OCI-LY7 (cell line): ENCODE data around the gene ABHD17A. TPM values are rescaled to one million over a fixed set of nuclear protein-coding genes. Genes with fewer than 3 reads are reported as not detected.

ENCODE experiments used
- BruUV-seq: library from RNA; stranded (reverse); fragments of 400-500 nt; replicated peaks from 2 replicates; lab custom pipeline; 2021; lab: Mats Ljungman, UMichigan
- CTCF ChIA-PET: fragments of 300-600 bp; sonication (Branson Sonifier 250); formaldehyde crosslinking; loops from one replicate; lab custom pipeline; 2022; ENCODE audit warnings: antibody characterized with exemption; ENCODE audit not compliant: unreplicated experiment; lab: Charles Lee
- POLR2A ChIA-PET: fragments of 300-600 bp; sonication (Branson Sonifier 250); formaldehyde crosslinking; loops from one replicate; lab custom pipeline; 2022; ENCODE audit warnings: antibody characterized with exemption; lab: Charles Lee
- DNase-seq: peaks from one replicate; pipeline ENCODE4 v3.0.0-alpha.2; 2015; ENCODE audit warnings: low spot score
- H2AFZ ChIP-seq: fragments of 200-600 bp; sonication (generic), shearing (Covaris generic); 2 replicates; pipeline ENCODE4 v1.6.1; 2014; ENCODE audit warnings: mild to moderate bottlenecking, antibody characterized with exemption, low read length, moderate library complexity
- H3K27ac ChIP-seq: fragments of 200-600 bp; sonication (generic); 2 replicates; pipeline ENCODE4 v1.5.1; 2014; ENCODE audit warnings: mixed run types, low read depth, mild to moderate bottlenecking, moderate library complexity, low read length, inconsistent platforms; ENCODE audit not compliant: poor library complexity, severe bottlenecking
- H3K36me3 ChIP-seq: fragments of 200-600 bp; sonication (generic); 2 replicates; pipeline ENCODE4 v1.6.1; 2014; ENCODE audit warnings: mild to moderate bottlenecking, antibody characterized with exemption, low read length, moderate library complexity, mixed read lengths; ENCODE audit not compliant: insufficient read depth
- H3K4me1 ChIP-seq: fragments of 200-600 bp; sonication (generic); 2 replicates; pipeline ENCODE4 v1.5.1; 2014; ENCODE audit warnings: mild to moderate bottlenecking, low read length; ENCODE audit not compliant: insufficient read depth, poor library complexity, severe bottlenecking
- H3K4me2 ChIP-seq: fragments of 200-600 bp; sonication (generic); 2 replicates; pipeline ENCODE4 v1.6.1; 2014; ENCODE audit warnings: mild to moderate bottlenecking, low read length
- H3K4me3 ChIP-seq: fragments of 200-600 bp; sonication (generic); 2 replicates; pipeline ENCODE4 v1.5.1; 2014; ENCODE audit warnings: mild to moderate bottlenecking, low read depth, low read length; ENCODE audit not compliant: poor library complexity, severe bottlenecking
- H3K79me2 ChIP-seq: fragments of 200-600 bp; sonication (generic); 2 replicates; pipeline ENCODE4 v1.6.1; 2016; ENCODE audit warnings: low read depth, mild to moderate bottlenecking, low read length, moderate library complexity, mixed read lengths; ENCODE audit not compliant: insufficient read depth
- H3K9me2 ChIP-seq: fragments of 200-600 bp; sonication (generic); 2 replicates; pipeline ENCODE4 v1.6.1; 2016; ENCODE audit warnings: mild to moderate bottlenecking, low read length, mixed read lengths; ENCODE audit not compliant: insufficient read depth
- H3K9me3 ChIP-seq: fragments of 200-600 bp; sonication (generic); 2 replicates; pipeline ENCODE4 v1.6.1; 2014; ENCODE audit warnings: mild to moderate bottlenecking, mixed run types, low read length, mixed read lengths
- H4K20me1 ChIP-seq: fragments of 200-600 bp; sonication (generic); 2 replicates; pipeline ENCODE4 v1.6.1; 2014; ENCODE audit warnings: mild to moderate bottlenecking, antibody characterized with exemption, low read length, moderate library complexity, mixed read lengths; ENCODE audit not compliant: insufficient read depth
- EZH2phosphoT487 ChIP-seq: fragments of 200-600 bp; sonication (generic); IDR thresholded peaks from 2 replicates; pipeline ENCODE4 v1.6.1; 2018; ENCODE audit warnings: low read depth, borderline replicate concordance, mild to moderate bottlenecking, mixed run types, antibody characterized with exemption, low read length, moderate library complexity, mixed read lengths
- intact Hi-C: fragments of 100-400 bp; cut with micrococcal nuclease; formaldehyde crosslinking; loops from one replicate; pipeline ENCODE4 v1.10.0; 2022; ENCODE audit not compliant: unreplicated experiment
- total RNA-seq, 2 experiments: library from RNA; depleted of rRNA in 1 of 2; stranded (reverse); fragments of >200 nt in 1 of 2; shearing (Covaris generic) in 1 of 2; gene quantifications; 2 replicates each; pipeline ENCODE4 v1.2.3, GENCODE V29; 2014 to 2022
- TF ChIP-seq, protein P1 (sequence below): fragments of 200-600 bp; sonication (generic); conservative IDR thresholded peaks from 2 replicates; pipeline ENCODE4 v1.5.1; 2014; ENCODE audit warnings: mild to moderate bottlenecking, antibody characterized with exemption, low read length, moderate library complexity, mixed read lengths

The ABHD17A gene
- total RNA-seq, 2 experiments from 2014 or later, result 71.3 to 130 TPM

- intact Hi-C loops, result no loop called here
- Histone ChIP-seq H3K4me3 (no peak overlapping the region), H3K79me2 (peaks cover 26% of the 10 kb centered on the region), H3K4me2 (no peak overlapping the region), H3K9me3 (no peaks in the 10 kb centered on the region), H3K36me3 (peaks cover 40% of the 10 kb centered on the region), H3K27ac (no peak overlapping the region), H3K9me2 (no peaks in the 10 kb centered on the region), H3K4me1 (no peaks in the 10 kb centered on the region), H4K20me1 (no peaks in the 10 kb centered on the region; the same call in 1 of the 2 replicates), H2AFZ (no peak overlapping the region)
- DNase-seq, result no peak
- TF ChIP-seq, protein P1, sequence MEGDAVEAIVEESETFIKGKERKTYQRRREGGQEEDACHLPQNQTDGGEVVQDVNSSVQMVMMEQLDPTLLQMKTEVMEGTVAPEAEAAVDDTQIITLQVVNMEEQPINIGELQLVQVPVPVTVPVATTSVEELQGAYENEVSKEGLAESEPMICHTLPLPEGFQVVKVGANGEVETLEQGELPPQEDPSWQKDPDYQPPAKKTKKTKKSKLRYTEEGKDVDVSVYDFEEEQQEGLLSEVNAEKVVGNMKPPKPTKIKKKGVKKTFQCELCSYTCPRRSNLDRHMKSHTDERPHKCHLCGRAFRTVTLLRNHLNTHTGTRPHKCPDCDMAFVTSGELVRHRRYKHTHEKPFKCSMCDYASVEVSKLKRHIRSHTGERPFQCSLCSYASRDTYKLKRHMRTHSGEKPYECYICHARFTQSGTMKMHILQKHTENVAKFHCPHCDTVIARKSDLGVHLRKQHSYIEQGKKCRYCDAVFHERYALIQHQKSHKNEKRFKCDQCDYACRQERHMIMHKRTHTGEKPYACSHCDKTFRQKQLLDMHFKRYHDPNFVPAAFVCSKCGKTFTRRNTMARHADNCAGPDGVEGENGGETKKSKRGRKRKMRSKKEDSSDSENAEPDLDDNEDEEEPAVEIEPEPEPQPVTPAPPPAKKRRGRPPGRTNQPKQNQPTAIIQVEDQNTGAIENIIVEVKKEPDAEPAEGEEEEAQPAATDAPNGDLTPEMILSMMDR, result no peak
- TF ChIP-seq EZH2phosphoT487, result no peak
- POLR2A ChIA-PET, result no interaction called here
- CTCF ChIA-PET, result no interaction called here
- BruUV-seq, result no TSS peak
Measured at GRCh38 chr19:1912760-1913505, 27.6 kb upstream of the ABHD17A start.

GRCh38 chr19:1911995-1912394 is 26.7 kb upstream of the ABHD17A start:
- Histone ChIP-seq H3K9me3 (no peaks in the 10 kb centered on the region), H3K36me3 (peaks cover 37% of the 10 kb centered on the region), H3K79me2 (peaks cover 36% of the 10 kb centered on the region), H3K9me2 (no peaks in the 10 kb centered on the region), H4K20me1 (no peaks in the 10 kb centered on the region; the same call in 1 of the 2 replicates), H3K4me2 (no peak overlapping the region), H3K4me3 (no peak overlapping the region), H2AFZ (no peak overlapping the region), H3K4me1 (no peaks in the 10 kb centered on the region), H3K27ac (no peak overlapping the region)
- CTCF ChIA-PET, result no interaction called here
- no peak for DNase-seq
- BruUV-seq, result no TSS peak
- intact Hi-C loops, result no loop called here
- POLR2A ChIA-PET, result no interaction called here
- TF ChIP-seq EZH2phosphoT487, result no peak
- TF ChIP-seq, protein P1, result no peak

DNA sequence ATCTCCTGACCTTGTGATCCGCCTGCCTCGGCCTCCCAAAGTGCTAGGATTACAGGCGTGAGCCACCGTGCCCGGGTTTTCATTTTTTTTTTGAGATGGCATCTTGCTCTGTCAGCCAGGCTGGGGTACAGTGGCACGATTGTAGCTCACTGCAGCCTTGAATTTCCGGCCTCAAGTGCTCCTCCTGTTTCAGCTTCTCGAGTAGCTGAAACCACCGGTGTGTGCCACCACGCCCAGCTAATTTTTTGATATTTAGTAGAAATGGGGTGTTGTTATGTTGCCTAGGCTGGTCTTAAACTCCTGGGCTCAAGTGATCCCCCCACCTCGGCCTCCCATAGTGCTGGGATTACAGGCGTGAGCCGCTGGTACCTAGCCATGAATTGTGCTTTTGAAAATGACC is 25.8 kb upstream of the ABHD17A start:
- TF ChIP-seq EZH2phosphoT487, result no peak
- TF ChIP-seq, protein P1, result no peak
- Histone ChIP-seq H4K20me1 (peaks cover under 1% of the 10 kb centered on the region; the same call in 1 of the 2 replicates), H3K4me1 (peaks cover 3% of the 10 kb centered on the region), H3K4me3 (no peak overlapping the region), H3K27ac (no peak overlapping the region), H3K36me3 (peaks cover 37% of the 10 kb centered on the region), H3K9me3 (no peaks in the 10 kb centered on the region), H3K4me2 (no peak overlapping the region), H3K79me2 (peaks cover 43% of the 10 kb centered on the region), H3K9me2 (no peaks in the 10 kb centered on the region), H2AFZ (no peak overlapping the region)
- no TSS peak for BruUV-seq
- no peak for DNase-seq
- intact Hi-C loops, result no loop called here
- POLR2A ChIA-PET, result no interaction called here
- CTCF ChIA-PET, result no interaction called here
